ENCODE data around the gene DDX51. TPM values are rescaled to one million over a fixed set of nuclear protein-coding genes. Genes with fewer than 3 reads are reported as not detected.
A peak's percentile ranks its signal among the peaks of the same experiment; 100 is the strongest.
"Not testable (repeated sequence)": the region's sequence is repeated elsewhere in the genome, so short reads cannot be mapped to it uniquely, and the experiment has no call there.

The DDX51 gene
- total RNA-seq, 1 experiment from 2014 or later: 10.5 TPM

- DNase-seq (ENCODE audit: low read depth): no peak
These were observed 11.0 kb upstream of the DDX51 start for GRCh38 chr12:132154941-132155770.

- DNase-seq (ENCODE audit: low read depth): no peak
These were observed 10.2 kb upstream of the DDX51 start for GRCh38 chr12:132154341-132154761.

GRCh38 chr12:132153501-132154340 is 9.6 kb upstream of the DDX51 start:
- DNase-seq (ENCODE audit: low read depth): peak; percentile 52

- DNase-seq (ENCODE audit: low read depth): no peak
These were observed 8.8 kb upstream of the DDX51 start for GRCh38 chr12:132152953-132153352.

- DNase-seq (ENCODE audit: low read depth): no peak
These were observed 8.3 kb upstream of the DDX51 start for GRCh38 chr12:132152411-132152821.

GRCh38 chr12:132151766-132152410 is 7.8 kb upstream of the DDX51 start:
- no peak for DNase-seq (ENCODE audit: low read depth)

GRCh38 chr12:132151145-132151765 is 7.1 kb upstream of the DDX51 start:
- DNase-seq (ENCODE audit: low read depth): no peak

GRCh38 chr12:132150780-132151144 is 6.6 kb upstream of the DDX51 start:
- no peak for DNase-seq (ENCODE audit: low read depth)

- not testable (repeated sequence) for DNase-seq (ENCODE audit: low read depth)
These were observed 5.4 kb upstream of the DDX51 start for GRCh38 chr12:132149526-132149925.

GRCh38 chr12:132148368-132149045 is 4.4 kb upstream of the DDX51 start:
- DNase-seq (ENCODE audit: low read depth): no peak

GRCh38 chr12:132147423-132148367 is 3.6 kb upstream of the DDX51 start:
- no peak for DNase-seq (ENCODE audit: low read depth)

GRCh38 chr12:132146772-132147422 is 2.8 kb upstream of the DDX51 start:
- no peak for DNase-seq (ENCODE audit: low read depth)

- no peak for DNase-seq (ENCODE audit: low read depth)
These were observed 2.0 kb upstream of the DDX51 start for GRCh38 chr12:132146098-132146497.

- DNase-seq (ENCODE audit: low read depth): no peak
These were observed 1.2 kb upstream of the DDX51 start for GRCh38 chr12:132145334-132145733.

- no peak for DNase-seq (ENCODE audit: low read depth)
These were observed 670 bp upstream of the DDX51 start for GRCh38 chr12:132144810-132145168.

- no peak for DNase-seq (ENCODE audit: low read depth)
These were observed 615 bp downstream of the DDX51 start for GRCh38 chr12:132143336-132144071.

GRCh38 chr12:132142679-132143335 is 1.3 kb downstream of the DDX51 start:
- DNase-seq (ENCODE audit: low read depth): no peak

All from HT1080 (cell line).